Endodermal cell (in vitro differentiated cells): ENCODE results near the gene DHRS1. TPM values are rescaled to one million over a fixed set of nuclear protein-coding genes. Genes with fewer than 3 reads are reported as not detected.
A peak's percentile ranks its signal among the peaks of the same experiment; 100 is the strongest.

ENCODE experiments used
- DNase-seq: peaks from one replicate; pipeline ENCODE4 v3.0.0-alpha.2; 2017
- H3K27ac ChIP-seq: 2 replicates; pipeline ENCODE4 v1.5.1; 2013; ENCODE audit warnings: mild to moderate bottlenecking, low read depth, low read length, moderate library complexity
- H3K27me3 ChIP-seq: 2 replicates; pipeline ENCODE4 v1.6.1; 2013; ENCODE audit warnings: mild to moderate bottlenecking, low read length, moderate library complexity; ENCODE audit not compliant: insufficient read depth, control insufficient read depth, poor library complexity, severe bottlenecking
- H3K36me3 ChIP-seq: 2 replicates; pipeline ENCODE4 v1.7.0; 2013; ENCODE audit warnings: mild to moderate bottlenecking, low read length, moderate library complexity; ENCODE audit not compliant: control insufficient read depth, insufficient read depth
- H3K4me1 ChIP-seq: one replicate; pipeline ENCODE4 v1.7.0; 2013; ENCODE audit warnings: low read length; ENCODE audit not compliant: control insufficient read depth, insufficient read depth
- H3K4me3 ChIP-seq: 2 replicates; pipeline ENCODE4 v1.5.1; 2013; ENCODE audit warnings: mild to moderate bottlenecking, low read length, moderate library complexity
- H3K9ac ChIP-seq: 2 replicates; pipeline ENCODE4 v1.6.1; 2013; ENCODE audit warnings: mild to moderate bottlenecking, low read length, moderate library complexity; ENCODE audit not compliant: poor library complexity, severe bottlenecking; ENCODE audit errors: extremely low read depth
- H3K9me3 ChIP-seq: 2 replicates; pipeline ENCODE4 v1.6.1; 2013; ENCODE audit warnings: mild to moderate bottlenecking, low read length, moderate library complexity; ENCODE audit not compliant: control insufficient read depth
- H3K27ac Mint-ChIP-seq: 2 replicates; pipeline ENCODE4 v1.8.0; 2020; ENCODE audit warnings: mixed read lengths
- H3K27me3 Mint-ChIP-seq: 2 replicates; pipeline ENCODE4 v1.8.0; 2021; ENCODE audit warnings: mild to moderate bottlenecking, mixed read lengths; ENCODE audit not compliant: insufficient read depth
- H3K36me3 Mint-ChIP-seq: 2 replicates; pipeline ENCODE4 v1.8.0; 2020; ENCODE audit warnings: low read depth, mixed read lengths
- H3K4me1 Mint-ChIP-seq: 2 replicates; pipeline ENCODE4 v1.8.0; 2020; ENCODE audit warnings: mixed read lengths
- H3K4me3 Mint-ChIP-seq: 2 replicates; pipeline ENCODE4 v1.8.0; 2020; ENCODE audit warnings: mild to moderate bottlenecking, moderate library complexity, mixed read lengths
- H3K9me3 Mint-ChIP-seq: 2 replicates; pipeline ENCODE4 v1.8.0; 2020; ENCODE audit warnings: mild to moderate bottlenecking, mixed read lengths
- CTCF ChIP-seq: fragments of 200-600 bp; sonication (generic); conservative IDR thresholded peaks from 2 replicates; pipeline ENCODE4 v1.5.0; 2021; ENCODE audit warnings: antibody characterized with exemption, mild to moderate bottlenecking
- WGBS, 2 experiments: methylation state at CpG; one replicate each; pipeline versions ENCODE4 v1.1.5 to v1.1.7; 2013; ENCODE audit warnings: missing lambda C conversion rate in 2 of 2, mixed read lengths in 1 of 2; ENCODE audit not compliant: insufficient coverage in 1 of 2, insufficient read length in 1 of 2; 5-methylcytosine and 5-hydroxymethylcytosine counted together
- total RNA-seq, 2 donors: library from RNA; stranded (reverse); fragmentation: NEBNext Ultra II Directional in 1 of 2; extraction: Animal tissue kit (Norgen Biotek cat#: 25700) in 1 of 2; gene quantifications; 2 replicates in 1 of 2; 3 replicates in 1 of 2; pipeline ENCODE4 v1.2.1, GENCODE V29; 2021

DHRS1 gene
- total RNA-seq, 2 donors from 2014 or later = 21.2 to 22.5 TPM

GRCh38 chr14:24332268-24332993 is 32.9 kb upstream of the DHRS1 start:
- peaks cover 85% of the 10 kb centered on the region for H3K27me3 ChIP-seq
- Mint-ChIP-seq H3K27me3 (peaks cover 93% of the 10 kb centered on the region), H3K4me1 (peaks cover 15% of the 10 kb centered on the region), H3K27ac (no peak overlapping the region), H3K9me3 (no peaks in the 10 kb centered on the region), H3K4me3 (peak overlapping the region; percentile 44), H3K36me3 (no peaks in the 10 kb centered on the region)
- H3K27ac ChIP-seq = no peak overlapping the region
- peak; percentile 92 for DNase-seq
- no peaks in the 10 kb centered on the region for H3K9me3 ChIP-seq
- no peak overlapping the region for H3K9ac ChIP-seq
- H3K4me3 ChIP-seq = peak overlapping the region; percentile 68
- H3K4me1 ChIP-seq = peaks cover 4% of the 10 kb centered on the region
- WGBS, 2 experiments = 6 to 9% methylated on average over 25 to 56 of the region's 56 CpGs
- no peaks in the 10 kb centered on the region for H3K36me3 ChIP-seq
- peak; percentile 81 for TF ChIP-seq CTCF

- Mint-ChIP-seq H3K9me3 (no peaks in the 10 kb centered on the region), H3K27ac (no peak overlapping the region), H3K4me3 (peak overlapping the region; percentile 44), H3K4me1 (peaks cover 14% of the 10 kb centered on the region), H3K36me3 (no peaks in the 10 kb centered on the region), H3K27me3 (peaks cover 93% of the 10 kb centered on the region)
- DNase-seq = no peak
- Histone ChIP-seq H3K9me3 (no peaks in the 10 kb centered on the region), H3K27me3 (peaks cover 78% of the 10 kb centered on the region), H3K4me1 (peaks cover 4% of the 10 kb centered on the region), H3K4me3 (no peak overlapping the region), H3K9ac (no peak overlapping the region), H3K27ac (no peak overlapping the region), H3K36me3 (no peaks in the 10 kb centered on the region)
- no peak for TF ChIP-seq CTCF
- WGBS, 2 experiments = 81 to 87% methylated on average over 20 to 26 of the region's 26 CpGs
Measured at GRCh38 chr14:24331731-24332267, 32.2 kb upstream of the DHRS1 start.

GRCh38 chr14:24330973-24331674 is 31.5 kb upstream of the DHRS1 start:
- Histone ChIP-seq H3K4me3 (no peak overlapping the region), H3K4me1 (peaks cover 4% of the 10 kb centered on the region), H3K36me3 (no peaks in the 10 kb centered on the region), H3K9ac (no peak overlapping the region), H3K9me3 (no peaks in the 10 kb centered on the region), H3K27me3 (peaks cover 72% of the 10 kb centered on the region), H3K27ac (no peak overlapping the region)
- no peak for TF ChIP-seq CTCF
- WGBS, 2 experiments = 87 to 95% methylated on average over 6 to 10 of the region's 10 CpGs
- Mint-ChIP-seq H3K27ac (no peak overlapping the region), H3K4me3 (no peak overlapping the region), H3K27me3 (peaks cover 90% of the 10 kb centered on the region), H3K9me3 (no peaks in the 10 kb centered on the region), H3K4me1 (peaks cover 10% of the 10 kb centered on the region), H3K36me3 (no peaks in the 10 kb centered on the region)
- no peak for DNase-seq
